Mesothelial cell of epicardium (in vitro differentiated cells): ENCODE measurements around the gene CD302. TPM values are rescaled to one million over a fixed set of nuclear protein-coding genes. Genes with fewer than 3 reads are reported as not detected.
"Not testable (repeated sequence)": the region's sequence is repeated elsewhere in the genome, so short reads cannot be mapped to it uniquely, and the experiment has no call there.

Experiments
- DNase-seq, 2 experiments: peaks; one replicate each; pipeline ENCODE4 v3.0.0; 2021; ENCODE audit warnings: low spot score in 2 of 2; ENCODE audit not compliant: unreplicated experiment in 2 of 2
- H3K27ac Mint-ChIP-seq: 2 replicates; pipeline ENCODE4 v1.8.0; 2021; ENCODE audit warnings: mixed read lengths
- H3K27me3 Mint-ChIP-seq: 2 replicates; pipeline ENCODE4 v1.8.0; 2021; ENCODE audit warnings: low read depth, mixed read lengths
- H3K36me3 Mint-ChIP-seq: 2 replicates; pipeline ENCODE4 v1.8.0; 2021; ENCODE audit warnings: mixed read lengths
- H3K4me1 Mint-ChIP-seq: 2 replicates; pipeline ENCODE4 v1.8.0; 2021; ENCODE audit warnings: mixed read lengths
- H3K4me3 Mint-ChIP-seq: 2 replicates; pipeline ENCODE4 v1.8.0; 2021; ENCODE audit warnings: mild to moderate bottlenecking, moderate library complexity, mixed read lengths
- H3K9me3 Mint-ChIP-seq: 2 replicates; pipeline ENCODE4 v1.8.0; 2021; ENCODE audit warnings: mixed read lengths
- CTCF ChIP-seq: fragments of 200-600 bp; sonication (generic); IDR thresholded peaks from one replicate; pipeline ENCODE4 v1.5.0; 2021; ENCODE audit warnings: antibody characterized with exemption; ENCODE audit not compliant: unreplicated experiment
- total RNA-seq: library from RNA; stranded (reverse); gene quantifications from 3 replicates; pipeline ENCODE4 v1.2.1, GENCODE V29; 2021

The CD302 gene
- total RNA-seq, 1 donor from 2014 or later, result 2.9 TPM

- Mint-ChIP-seq H3K27me3 (no peaks in the 10 kb centered on the region), H3K36me3 (peaks cover 39% of the 10 kb centered on the region), H3K4me3 (no peak overlapping the region), H3K9me3 (peaks cover 7% of the 10 kb centered on the region), H3K27ac (no peak overlapping the region), H3K4me1 (no peaks in the 10 kb centered on the region)
- DNase-seq, result no peak
- TF ChIP-seq CTCF, result no peak
These were observed 60.6 kb downstream of the CD302 start for GRCh38 chr2:159737292-159737916.

GRCh38 chr2:159736048-159736447 is 62.0 kb downstream of the CD302 start:
- Mint-ChIP-seq H3K27me3 (no peaks in the 10 kb centered on the region), H3K36me3 (peaks cover 38% of the 10 kb centered on the region), H3K4me1 (no peaks in the 10 kb centered on the region), H3K4me3 (no peak overlapping the region), H3K27ac (no peak overlapping the region), H3K9me3 (peaks cover 7% of the 10 kb centered on the region)
- TF ChIP-seq CTCF, result no peak
- no peak for DNase-seq

DNA sequence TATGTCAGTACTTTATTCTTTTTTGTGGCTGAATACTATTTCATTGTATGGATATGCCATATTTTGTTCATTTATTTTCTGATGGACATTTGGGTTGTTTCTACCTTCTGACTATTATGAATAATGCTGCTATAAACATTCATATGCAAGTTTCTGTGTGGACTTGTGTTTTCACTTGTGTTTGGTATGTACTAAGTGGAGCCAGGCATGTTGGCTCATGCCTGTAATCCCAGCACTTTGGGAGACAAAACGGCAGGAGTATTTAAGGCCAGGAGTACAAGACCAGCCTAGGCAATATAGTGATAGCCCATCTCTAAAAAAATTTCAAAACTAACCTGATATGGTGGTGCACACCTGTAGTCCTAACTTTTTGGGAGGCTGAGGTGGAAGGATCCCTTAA is 62.4 kb downstream of the CD302 start:
- Mint-ChIP-seq H3K9me3 (peaks cover 7% of the 10 kb centered on the region), H3K4me3 (no peak overlapping the region), H3K27ac (no peak overlapping the region), H3K27me3 (no peaks in the 10 kb centered on the region), H3K4me1 (no peaks in the 10 kb centered on the region), H3K36me3 (peaks cover 42% of the 10 kb centered on the region)
- no peak for TF ChIP-seq CTCF
- DNase-seq, result no peak

GRCh38 chr2:159728629-159729028 is 69.4 kb downstream of the CD302 start:
- DNase-seq, result no peak
- peaks cover 23% of the 10 kb centered on the region for H3K9me3 Mint-ChIP-seq
- H3K36me3 Mint-ChIP-seq, result peaks cover 42% of the 10 kb centered on the region
- H3K27ac Mint-ChIP-seq, result no peak overlapping the region
- no peaks in the 10 kb centered on the region for H3K27me3 Mint-ChIP-seq
- no peak overlapping the region for H3K4me3 Mint-ChIP-seq
- TF ChIP-seq CTCF, result no peak
- no peaks in the 10 kb centered on the region for H3K4me1 Mint-ChIP-seq

DNA sequence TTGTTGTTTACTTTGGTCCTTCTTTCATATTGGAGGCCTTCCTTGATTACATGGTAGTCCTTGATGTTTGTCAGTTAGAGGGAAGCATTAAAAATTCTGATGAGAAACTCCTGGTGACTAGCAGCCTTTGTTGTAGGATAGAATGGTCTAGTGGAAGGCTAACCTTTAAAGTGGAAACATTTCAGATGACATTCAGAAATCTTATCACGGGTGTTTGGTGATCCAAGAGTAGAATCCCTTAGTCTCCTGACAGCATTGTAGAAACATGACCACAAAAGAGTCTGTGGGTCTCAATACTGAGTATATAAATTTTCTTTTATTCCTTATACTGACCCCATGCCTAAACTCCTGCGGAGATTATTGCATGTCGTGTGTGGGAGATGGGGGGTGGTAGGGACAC is 72.3 kb downstream of the CD302 start:
- DNase-seq, result no peak
- H3K4me1 Mint-ChIP-seq, result peaks cover 3% of the 10 kb centered on the region
- H3K36me3 Mint-ChIP-seq, result peaks cover 37% of the 10 kb centered on the region
- no peak for TF ChIP-seq CTCF
- no peak overlapping the region for H3K4me3 Mint-ChIP-seq
- H3K9me3 Mint-ChIP-seq, result peaks cover 23% of the 10 kb centered on the region
- no peak overlapping the region for H3K27ac Mint-ChIP-seq
- no peaks in the 10 kb centered on the region for H3K27me3 Mint-ChIP-seq

DNA sequence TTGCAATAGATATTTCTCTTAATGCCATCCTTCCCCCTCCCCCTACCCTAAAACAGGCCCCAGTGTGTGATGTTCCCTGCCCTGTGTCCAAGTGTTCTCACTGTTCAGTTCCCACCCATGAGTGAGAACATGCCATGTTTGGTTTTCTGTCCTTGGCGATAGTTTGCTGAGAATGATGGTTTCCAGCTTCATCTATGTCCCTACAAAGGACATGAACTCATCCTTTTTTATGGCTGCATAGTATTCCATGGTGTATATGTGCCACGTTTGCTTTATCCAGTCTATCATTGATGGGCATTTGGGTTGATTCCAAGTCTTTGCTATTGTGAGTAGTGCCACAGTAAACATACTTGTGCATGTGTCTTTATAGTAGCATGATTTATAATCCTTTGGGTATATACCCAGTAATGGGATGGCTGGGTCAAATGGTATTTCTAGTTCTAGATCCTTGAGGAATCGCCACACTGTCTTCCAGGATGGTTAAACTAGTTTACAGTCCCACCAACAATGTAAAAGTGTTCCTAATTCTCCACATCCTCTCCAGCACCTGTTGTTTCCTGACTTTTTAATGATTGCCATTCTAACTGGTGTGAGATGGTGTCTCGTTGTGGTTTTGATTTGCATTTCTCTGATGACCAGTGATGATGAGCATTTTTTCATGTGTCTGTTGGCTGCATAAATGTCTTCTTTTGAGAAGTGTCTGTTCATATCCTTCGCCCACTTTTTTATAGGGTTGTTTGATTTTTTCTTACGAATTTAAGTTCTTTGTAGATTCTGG is 73.0 kb downstream of the CD302 start:
- DNase-seq, H3K27ac Mint-ChIP-seq: not testable (repeated sequence)
- H3K36me3 Mint-ChIP-seq, result peaks cover 38% of the 10 kb centered on the region

More for the DNA sequence above, 73.0 kb downstream of the CD302 start:
- peaks cover 23% of the 10 kb centered on the region for H3K9me3 Mint-ChIP-seq
- not testable (repeated sequence) for H3K27me3 Mint-ChIP-seq, H3K4me3 Mint-ChIP-seq, H3K4me1 Mint-ChIP-seq
